T follicular helper cell (primary cell): ENCODE data around the gene TMED7.
"Not testable (repeated sequence)": the region's sequence is repeated elsewhere in the genome, so short reads cannot be mapped to it uniquely, and the experiment has no call there.

Experiments
- DNase-seq: peaks from one replicate; pipeline ENCODE4 v3.0.0-alpha.2; 2020; ENCODE audit warnings: low read depth
- total RNA-seq, 2 experiments: gene quantifications; one replicate each; lab custom pipeline; 2026; lab: John Stamatoyannopoulos, UW

Gene TMED7
- total RNA-seq: 43.7 to 56.1 reads per million in 2 experiments

- peak; percentile 99 for DNase-seq
Measured at GRCh38 chr5:115625579-115626444, at the start of gene TMED7. TMED7 (minus strand) TSS chr5:115626036; CDS start chr5:115625792, 244 bp downstream.

- DNase-seq: not testable (repeated sequence)
Measured at GRCh38 chr5:115674782-115675181, 48.9 kb upstream of the TMED7 start.

GRCh38 chr5:115673596-115673995 lies 47.8 kb upstream of the TMED7 start:
- no peak for DNase-seq

GRCh38 chr5:115671939-115672338 lies 46.1 kb upstream of the TMED7 start:
- no peak for DNase-seq

- no peak for DNase-seq
Measured at GRCh38 chr5:115666023-115666422, 40.2 kb upstream of the TMED7 start.

GRCh38 chr5:115661563-115661962 lies 35.7 kb upstream of the TMED7 start:
- no peak for DNase-seq

GRCh38 chr5:115661101-115661500 lies 35.3 kb upstream of the TMED7 start:
- DNase-seq: no peak

GRCh38 chr5:115657881-115658233 lies 32.0 kb upstream of the TMED7 start:
- no peak for DNase-seq

GRCh38 chr5:115657125-115657880 lies 31.5 kb upstream of the TMED7 start:
- no peak for DNase-seq

- DNase-seq: no peak
Measured at GRCh38 chr5:115656404-115656803, 30.6 kb upstream of the TMED7 start.

- no peak for DNase-seq
Measured at GRCh38 chr5:115655994-115656393, 30.2 kb upstream of the TMED7 start.

GRCh38 chr5:115649541-115649940 lies 23.7 kb upstream of the TMED7 start:
- no peak for DNase-seq

- no peak for DNase-seq
Measured at GRCh38 chr5:115648056-115648455, 22.2 kb upstream of the TMED7 start.

- DNase-seq: not testable (repeated sequence)
Measured at GRCh38 chr5:115645386-115645785, 19.6 kb upstream of the TMED7 start.

- no peak for DNase-seq
Measured at GRCh38 chr5:115644046-115644445, 18.2 kb upstream of the TMED7 start.

GRCh38 chr5:115641948-115642347 lies 16.1 kb upstream of the TMED7 start:
- DNase-seq: no peak

GRCh38 chr5:115640274-115640673 lies 14.4 kb upstream of the TMED7 start:
- no peak for DNase-seq

- no peak for DNase-seq
Measured at GRCh38 chr5:115639377-115639776, 13.5 kb upstream of the TMED7 start.

GRCh38 chr5:115637507-115637906 lies 11.7 kb upstream of the TMED7 start:
- DNase-seq: no peak

GRCh38 chr5:115636008-115636407 lies 10.2 kb upstream of the TMED7 start:
- DNase-seq: no peak

GRCh38 chr5:115634343-115635132 lies 8.7 kb upstream of the TMED7 start:
- peak; percentile 67 for DNase-seq

- no peak for DNase-seq
Measured at GRCh38 chr5:115629903-115630302, 4.1 kb upstream of the TMED7 start.
